IMR-90 (cell line): ENCODE measurements around the gene MTR. TPM values are rescaled to one million over a fixed set of nuclear protein-coding genes. Genes with fewer than 3 reads are reported as not detected.

Source experiments
- ATAC-seq: fragments of 200-7000 bp; cut with Tn5 transposase; 2 replicates; pipeline ENCODE4 v1.9.1; 2020; ENCODE audit warnings: low read depth, mild to moderate bottlenecking, moderate library complexity
- BruUV-seq: library from RNA; stranded (reverse); fragments of 400-500 nt; replicated peaks from 2 replicates; lab custom pipeline; 2021; lab: Mats Ljungman, UMichigan
- CTCF ChIA-PET: fragments of 300-600 bp; formaldehyde crosslinking; extraction: SDS; loops from one replicate; lab custom pipeline; 2021; ENCODE audit warnings: antibody characterized with exemption; lab: Yijun Ruan, JAX
- POLR2A ChIA-PET: fragments of 300-600 bp; sonication (Branson Sonifier 250); formaldehyde crosslinking; loops from one replicate; lab custom pipeline; 2022; ENCODE audit warnings: antibody characterized with exemption; ENCODE audit not compliant: unreplicated experiment; lab: Charles Lee
- DNase-seq: peaks from one replicate; pipeline ENCODE4 v3.0.0; 2013
- H2AFZ ChIP-seq: replicated peaks from 2 replicates; pipeline ENCODE3; 2013; ENCODE audit warnings: low read length, mild to moderate bottlenecking; ENCODE audit not compliant: poor library complexity
- H2AK5ac ChIP-seq: 2 replicates; pipeline ENCODE4 v1.6.1; 2013; ENCODE audit warnings: low read depth, low read length, inconsistent platforms
- H2AK9ac ChIP-seq: replicated peaks from 2 replicates; pipeline ENCODE3; 2013; ENCODE audit warnings: mild to moderate bottlenecking, low read depth, low read length, moderate library complexity; ENCODE audit not compliant: poor library complexity
- H2BK120ac ChIP-seq: 2 replicates; pipeline ENCODE4 v1.6.1; 2013; ENCODE audit warnings: low read depth, low read length, inconsistent platforms
- H2BK15ac ChIP-seq: 3 replicates; pipeline ENCODE4 v1.6.1; 2013; ENCODE audit warnings: low read depth, low read length, inconsistent platforms
- H2BK20ac ChIP-seq: 2 replicates; pipeline ENCODE4 v1.6.1; 2013; ENCODE audit warnings: low read depth, mild to moderate bottlenecking, inconsistent platforms, low read length, moderate library complexity
- H2BK5ac ChIP-seq: 2 replicates; pipeline ENCODE4 v1.6.1; 2013; ENCODE audit warnings: mild to moderate bottlenecking, low read depth, low read length, inconsistent platforms; ENCODE audit not compliant: poor library complexity, severe bottlenecking
- H3K14ac ChIP-seq: replicated peaks from 2 replicates; pipeline ENCODE4 v1.6.1; 2013; ENCODE audit warnings: low read depth, low read length, inconsistent platforms
- H3K18ac ChIP-seq: 2 replicates; pipeline ENCODE4 v1.6.1; 2013; ENCODE audit warnings: low read depth, low read length, control low read depth
- H3K23ac ChIP-seq: 2 replicates; pipeline ENCODE4 v1.6.1; 2013; ENCODE audit warnings: low read depth, low read length, inconsistent platforms
- H3K27ac ChIP-seq: 2 replicates; pipeline ENCODE4 v1.5.1; 2013; ENCODE audit warnings: mild to moderate bottlenecking, control low read depth, low read length; ENCODE audit not compliant: insufficient read depth
- H3K27me3 ChIP-seq: 2 replicates; pipeline ENCODE4 v1.6.1; 2013; ENCODE audit warnings: low read length; ENCODE audit not compliant: control insufficient read depth, insufficient read depth
- H3K36me3 ChIP-seq: 2 replicates; pipeline ENCODE4 v1.6.1; 2013; ENCODE audit warnings: low read length, mixed read lengths; ENCODE audit not compliant: control insufficient read depth, insufficient read depth
- H3K4ac ChIP-seq: 2 replicates; pipeline ENCODE4 v1.6.1; 2013; ENCODE audit warnings: low read depth, low read length, inconsistent platforms
- H3K4me1 ChIP-seq: 2 replicates; pipeline ENCODE4 v1.6.1; 2013; ENCODE audit warnings: low read length, mixed read lengths; ENCODE audit not compliant: control insufficient read depth, insufficient read depth
- H3K4me2 ChIP-seq: 2 replicates; pipeline ENCODE4 v1.6.1; 2013; ENCODE audit warnings: low read depth, mild to moderate bottlenecking, control low read depth, low read length, moderate library complexity
- H3K4me3 ChIP-seq: 2 replicates; pipeline ENCODE4 v1.5.1; 2013; ENCODE audit warnings: low read depth, mild to moderate bottlenecking, control low read depth, low read length, moderate library complexity; ENCODE audit not compliant: insufficient read depth
- H3K56ac ChIP-seq: 2 replicates; pipeline ENCODE4 v1.6.1; 2013; ENCODE audit warnings: low read length, inconsistent platforms; ENCODE audit not compliant: insufficient read depth; ENCODE audit errors: extremely low read depth
- H3K79me1 ChIP-seq, 2 experiments: 2 replicates each; pipeline ENCODE4 v1.6.1; 2013; ENCODE audit warnings: low read length in 2 of 2, inconsistent platforms in 1 of 2, low read depth in 1 of 2
- H3K9ac ChIP-seq: 2 replicates; pipeline ENCODE4 v1.6.1; 2013; ENCODE audit warnings: low read depth, low read length, control low read depth
- H3K9me1 ChIP-seq: 2 replicates; pipeline ENCODE4 v1.6.1; 2013; ENCODE audit warnings: low read length, inconsistent platforms; ENCODE audit not compliant: insufficient read depth
- H3K9me3 ChIP-seq: 2 replicates; pipeline ENCODE4 v1.6.1; 2013; ENCODE audit warnings: low read length; ENCODE audit not compliant: control insufficient read depth, insufficient read depth
- H4K20me1 ChIP-seq: 2 replicates; pipeline ENCODE4 v1.6.1; 2013; ENCODE audit warnings: low read length, inconsistent platforms; ENCODE audit not compliant: insufficient read depth
- H4K5ac ChIP-seq: 2 replicates; pipeline ENCODE4 v1.6.1; 2013; ENCODE audit warnings: mild to moderate bottlenecking, low read depth, low read length, control low read depth
- H4K8ac ChIP-seq, 2 experiments: 2 replicates each; pipeline ENCODE4 v1.6.1; 2013; ENCODE audit warnings: low read depth in 2 of 2, low read length in 2 of 2, control low read depth in 1 of 2, inconsistent platforms in 1 of 2
- H4K91ac ChIP-seq: 2 replicates; pipeline ENCODE4 v1.6.1; 2013; ENCODE audit warnings: low read depth, low read length, inconsistent platforms; ENCODE audit not compliant: insufficient read depth
- FOS ChIP-seq: fragments of 150-350 bp; IDR thresholded peaks from 2 replicates; pipeline ENCODE4 v1.6.1; 2016; ENCODE audit warnings: low read depth, low read length
- NFE2L2 ChIP-seq: fragments of 150-350 bp; IDR thresholded peaks from 2 replicates; pipeline ENCODE4 v1.6.1; 2016; ENCODE audit warnings: low read depth, mild to moderate bottlenecking, low read length
- RAD21 ChIP-seq: IDR thresholded peaks from 2 replicates; pipeline ENCODE4 v1.6.1; 2012; ENCODE audit warnings: low read length, improper control_type of control experiment
- RFX5 ChIP-seq: IDR thresholded peaks from 2 replicates; pipeline ENCODE4 v1.8.0; 2012; ENCODE audit warnings: low read depth, mild to moderate bottlenecking, low read length, moderate library complexity
- WGBS, 2 experiments: methylation state at CpG; one replicate each; pipeline versions ENCODE4 v1.1.5 to v1.1.7; 2013; ENCODE audit warnings: missing lambda C conversion rate in 2 of 2; ENCODE audit not compliant: insufficient read length in 1 of 2; ENCODE audit errors: extremely low coverage in 2 of 2; 5-methylcytosine and 5-hydroxymethylcytosine counted together
- dilution Hi-C: fragments of 300-500 bp; cut with HindIII; formaldehyde crosslinking; loops from one replicate; pipeline ENCODE4 v1.14.3; 2018; ENCODE audit warnings: low sequenced_read_pairs; ENCODE audit not compliant: unreplicated experiment
- in situ Hi-C: fragments of 300-500 bp; cut with MboI; formaldehyde crosslinking; loops from 3 replicates; pipeline ENCODE4 v1.14.3; 2019; ENCODE audit warnings: low sequenced_read_pairs, inconsistent platforms, mixed read lengths
- intact Hi-C: fragments of 100-400 bp; cut with micrococcal nuclease; formaldehyde crosslinking; loops from 2 replicates; pipeline ENCODE4 v1.10.0; 2022
- polyA plus RNA-seq, 3 experiments: library from polyadenylated mRNA; depleted of rRNA; stranded (reverse); fragments of >200 nt; gene quantifications; 2 replicates each; pipeline ENCODE4 v1.2.3, GENCODE V29; 2012; ENCODE audit warnings: low replicate concordance in 1 of 3
- total RNA-seq: library from RNA; depleted of rRNA; stranded (reverse); fragments of >200 nt; gene quantifications from 2 replicates; pipeline ENCODE4 v1.2.3, GENCODE V29; 2012

MTR gene
- total and polyA plus RNA-seq, 2 of the 4 experiments (the other 2 are of a cell fraction) = 7.7 to 31.0 TPM

DNA sequence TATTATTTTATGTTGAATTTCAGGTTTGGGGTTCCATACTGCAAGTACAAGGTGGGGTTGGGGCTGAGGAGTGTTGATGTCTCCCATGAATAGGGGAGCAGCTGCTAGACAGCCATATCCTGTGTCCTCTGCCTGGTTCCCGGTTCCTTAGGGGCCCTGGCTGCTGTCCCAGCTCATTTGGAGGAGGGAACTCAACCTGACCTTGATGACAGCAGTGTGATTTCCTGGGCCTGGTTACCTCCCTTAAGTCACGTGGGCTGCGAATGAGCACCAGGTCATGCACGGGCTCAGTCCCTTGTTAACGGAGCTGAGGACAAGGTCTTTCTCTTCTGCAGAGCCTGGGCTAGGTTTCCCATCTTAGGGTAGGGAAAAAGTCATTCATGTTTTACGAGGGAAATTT, 85.1 kb downstream of the MTR start:
- Histone ChIP-seq H3K18ac (no peak overlapping the region), H3K14ac (no peak overlapping the region), H3K36me3 (peaks cover 8% of the 10 kb centered on the region; the same call in 1 of the 2 replicates), H2BK120ac (no peak overlapping the region), H3K4me2 (no peak overlapping the region), H3K4me3 (no peak overlapping the region), H4K91ac (no peak overlapping the region), H3K9ac (no peak overlapping the region), H4K20me1 (no peaks in the 10 kb centered on the region), H4K8ac (no peak overlapping the region), H3K4ac (no peak overlapping the region), H3K23ac (no peak overlapping the region), H3K27ac (no peak overlapping the region), H2AFZ (no peak overlapping the region), H2BK15ac (no peak overlapping the region), H2BK20ac (no peak overlapping the region), H3K79me1 (no peaks in the 10 kb centered on the region), H3K9me1 (no peaks in the 10 kb centered on the region; the same call in 1 of the 2 replicates), H3K56ac (no peak overlapping the region), H2BK5ac (no peak overlapping the region), H4K5ac (no peak overlapping the region), H3K4me1 (no peaks in the 10 kb centered on the region), H2AK5ac (no peak overlapping the region), H3K27me3 (no peaks in the 10 kb centered on the region), H3K9me3 (no peaks in the 10 kb centered on the region), H2AK9ac (no peak overlapping the region)
- dilution Hi-C loops (no loop called here), in situ Hi-C loops (no loop called here), intact Hi-C loops (no loop called here)
- TF ChIP-seq RFX5 = no peak
- no peak for TF ChIP-seq FOS
- no peak for TF ChIP-seq RAD21
- no peak for TF ChIP-seq NFE2L2
- CTCF ChIA-PET = no interaction called here
- no TSS peak for BruUV-seq
- no peak for ATAC-seq
- DNase-seq = no peak
- no CpG with 5 or more reads among the region's 6 CpGs for WGBS, 2 experiments
- POLR2A ChIA-PET = no interaction called here
